Endodermal cell (in vitro differentiated cells): ENCODE results near the gene STX1B. TPM values are rescaled to one million over a fixed set of nuclear protein-coding genes. Genes with fewer than 3 reads are reported as not detected.

Experiments
- DNase-seq: peaks from one replicate; pipeline ENCODE4 v3.0.0-alpha.2; 2017
- H3K27ac ChIP-seq: 2 replicates; pipeline ENCODE4 v1.5.1; 2013; ENCODE audit warnings: mild to moderate bottlenecking, low read depth, low read length, moderate library complexity
- H3K27me3 ChIP-seq: 2 replicates; pipeline ENCODE4 v1.6.1; 2013; ENCODE audit warnings: mild to moderate bottlenecking, low read length, moderate library complexity; ENCODE audit not compliant: insufficient read depth, control insufficient read depth, poor library complexity, severe bottlenecking
- H3K36me3 ChIP-seq: 2 replicates; pipeline ENCODE4 v1.7.0; 2013; ENCODE audit warnings: mild to moderate bottlenecking, low read length, moderate library complexity; ENCODE audit not compliant: control insufficient read depth, insufficient read depth
- H3K4me1 ChIP-seq: one replicate; pipeline ENCODE4 v1.7.0; 2013; ENCODE audit warnings: low read length; ENCODE audit not compliant: control insufficient read depth, insufficient read depth
- H3K4me3 ChIP-seq: 2 replicates; pipeline ENCODE4 v1.5.1; 2013; ENCODE audit warnings: mild to moderate bottlenecking, low read length, moderate library complexity
- H3K9ac ChIP-seq: 2 replicates; pipeline ENCODE4 v1.6.1; 2013; ENCODE audit warnings: mild to moderate bottlenecking, low read length, moderate library complexity; ENCODE audit not compliant: poor library complexity, severe bottlenecking; ENCODE audit errors: extremely low read depth
- H3K9me3 ChIP-seq: 2 replicates; pipeline ENCODE4 v1.6.1; 2013; ENCODE audit warnings: mild to moderate bottlenecking, low read length, moderate library complexity; ENCODE audit not compliant: control insufficient read depth
- H3K27ac Mint-ChIP-seq: 2 replicates; pipeline ENCODE4 v1.8.0; 2020; ENCODE audit warnings: mixed read lengths
- H3K27me3 Mint-ChIP-seq: 2 replicates; pipeline ENCODE4 v1.8.0; 2021; ENCODE audit warnings: mild to moderate bottlenecking, mixed read lengths; ENCODE audit not compliant: insufficient read depth
- H3K36me3 Mint-ChIP-seq: 2 replicates; pipeline ENCODE4 v1.8.0; 2020; ENCODE audit warnings: low read depth, mixed read lengths
- H3K4me1 Mint-ChIP-seq: 2 replicates; pipeline ENCODE4 v1.8.0; 2020; ENCODE audit warnings: mixed read lengths
- H3K4me3 Mint-ChIP-seq: 2 replicates; pipeline ENCODE4 v1.8.0; 2020; ENCODE audit warnings: mild to moderate bottlenecking, moderate library complexity, mixed read lengths
- H3K9me3 Mint-ChIP-seq: 2 replicates; pipeline ENCODE4 v1.8.0; 2020; ENCODE audit warnings: mild to moderate bottlenecking, mixed read lengths
- CTCF ChIP-seq: fragments of 200-600 bp; sonication (generic); conservative IDR thresholded peaks from 2 replicates; pipeline ENCODE4 v1.5.0; 2021; ENCODE audit warnings: antibody characterized with exemption, mild to moderate bottlenecking
- WGBS, 2 experiments: methylation state at CpG; one replicate each; pipeline versions ENCODE4 v1.1.5 to v1.1.7; 2013; ENCODE audit warnings: missing lambda C conversion rate in 2 of 2, mixed read lengths in 1 of 2; ENCODE audit not compliant: insufficient coverage in 1 of 2, insufficient read length in 1 of 2; 5-methylcytosine and 5-hydroxymethylcytosine counted together
- total RNA-seq, 2 donors: library from RNA; stranded (reverse); fragmentation: NEBNext Ultra II Directional in 1 of 2; extraction: Animal tissue kit (Norgen Biotek cat#: 25700) in 1 of 2; gene quantifications; 2 replicates in 1 of 2; 3 replicates in 1 of 2; pipeline ENCODE4 v1.2.1, GENCODE V29; 2021

Gene STX1B
- total RNA-seq, 2 donors from 2014 or later, result 3.2 to 7.0 TPM

GRCh38 chr16:31029272-31029671 is 18.8 kb upstream of the STX1B start:
- H3K4me1 ChIP-seq, result no peaks in the 10 kb centered on the region
- no peak for TF ChIP-seq CTCF
- Mint-ChIP-seq H3K36me3 (peaks cover 1% of the 10 kb centered on the region), H3K4me1 (peaks cover 5% of the 10 kb centered on the region), H3K9me3 (no peaks in the 10 kb centered on the region), H3K27me3 (peaks cover 8% of the 10 kb centered on the region), H3K27ac (no peak overlapping the region), H3K4me3 (no peak overlapping the region)
- H3K4me3 ChIP-seq, result no peak overlapping the region
- no peaks in the 10 kb centered on the region for H3K27me3 ChIP-seq
- no peak overlapping the region for H3K27ac ChIP-seq
- WGBS, 2 experiments, result 80% methylated on average over 3 of the region's 5 CpGs; no CpG with 5 or more reads in 1 of the 2 experiments
- no peaks in the 10 kb centered on the region for H3K9me3 ChIP-seq
- no peaks in the 10 kb centered on the region for H3K36me3 ChIP-seq
- no peak overlapping the region for H3K9ac ChIP-seq
- DNase-seq, result no peak

- H3K27me3 Mint-ChIP-seq, result peaks cover under 1% of the 10 kb centered on the region
- Histone ChIP-seq H3K27me3 (no peaks in the 10 kb centered on the region), H3K4me3 (no peak overlapping the region), H3K36me3 (no peaks in the 10 kb centered on the region), H3K9me3 (no peaks in the 10 kb centered on the region), H3K27ac (no peak overlapping the region), H3K4me1 (peaks cover 3% of the 10 kb centered on the region), H3K9ac (no peak overlapping the region)
- no peak for DNase-seq
- H3K4me1 Mint-ChIP-seq, result no peaks in the 10 kb centered on the region
- whole genome bisulfite sequencing, 2 experiments, result 79 to 92% methylated on average over 2 to 5 of the region's 5 CpGs
- no peak for TF ChIP-seq CTCF
- no peak overlapping the region for H3K4me3 Mint-ChIP-seq
- H3K27ac Mint-ChIP-seq, result no peak overlapping the region
- H3K36me3 Mint-ChIP-seq, result no peaks in the 10 kb centered on the region
- H3K9me3 Mint-ChIP-seq, result no peaks in the 10 kb centered on the region
Observed at GRCh38 chr16:31025339-31025738, 14.9 kb upstream of the STX1B start.

- Histone ChIP-seq H3K9ac (no peak overlapping the region), H3K27me3 (no peaks in the 10 kb centered on the region), H3K36me3 (no peaks in the 10 kb centered on the region), H3K4me1 (peaks cover 3% of the 10 kb centered on the region), H3K27ac (no peak overlapping the region), H3K9me3 (no peaks in the 10 kb centered on the region), H3K4me3 (no peak overlapping the region)
- no peak for TF ChIP-seq CTCF
- H3K27ac Mint-ChIP-seq, result no peak overlapping the region
- H3K4me1 Mint-ChIP-seq, result no peaks in the 10 kb centered on the region
- H3K9me3 Mint-ChIP-seq, result no peaks in the 10 kb centered on the region
- DNase-seq, result no peak
- H3K4me3 Mint-ChIP-seq, result no peak overlapping the region
- WGBS, 2 experiments, result 91 to 92% methylated on average over 4 to 6 of the region's 6 CpGs
- H3K36me3 Mint-ChIP-seq, result no peaks in the 10 kb centered on the region
- H3K27me3 Mint-ChIP-seq, result no peaks in the 10 kb centered on the region
Observed at GRCh38 chr16:31023627-31024226, 13.3 kb upstream of the STX1B start.
